Neural cell (in vitro differentiated cells): Measurements from ENCODE around the gene CDK1. TPM values are rescaled to one million over a fixed set of nuclear protein-coding genes. Genes with fewer than 3 reads are reported as not detected.

Experiments used
- H2AFZ ChIP-seq: fragments of 200-600, 300-800 bp; sonication (generic), shearing (Covaris generic); 2 replicates; pipeline ENCODE4 v1.6.0; 2014; ENCODE audit warnings: low read depth, mild to moderate bottlenecking, antibody characterized with exemption, low read length, moderate library complexity
- H3F3A ChIP-seq: fragments of 200-600 bp; shearing (Covaris generic); 2 replicates; pipeline ENCODE4 v1.6.1; 2016; ENCODE audit warnings: mild to moderate bottlenecking, moderate library complexity, mixed read lengths, antibody characterized with exemption, low read length; ENCODE audit not compliant: insufficient read depth, poor library complexity, severe bottlenecking
- H3K27ac ChIP-seq: fragments of 200-600, 300-800 bp; sonication (generic), shearing (Covaris generic); 2 replicates; pipeline ENCODE4 v1.5.1; 2014; ENCODE audit warnings: mild to moderate bottlenecking, low read length, moderate library complexity
- H3K27me3 ChIP-seq: fragments of 300-800, 200-600 bp; sonication (generic), shearing (Covaris generic); 2 replicates; pipeline ENCODE4 v1.6.0; 2014; ENCODE audit warnings: mild to moderate bottlenecking, low read depth, low read length, moderate library complexity; ENCODE audit not compliant: insufficient read depth
- H3K36me3 ChIP-seq: fragments of 300-800, 200-600 bp; sonication (generic), shearing (Covaris generic); 2 replicates; pipeline ENCODE4 v1.5.1; 2014; ENCODE audit warnings: mild to moderate bottlenecking, antibody characterized with exemption, low read length, moderate library complexity; ENCODE audit not compliant: insufficient read depth
- H3K4me2 ChIP-seq: fragments of 300-800, 200-600 bp; sonication (generic), shearing (Covaris generic); 2 replicates; pipeline ENCODE4 v1.6.0; 2014; ENCODE audit warnings: mild to moderate bottlenecking, low read length
- H3K4me3 ChIP-seq: fragments of 300-800, 200-600 bp; sonication (generic), shearing (Covaris generic); 2 replicates; pipeline ENCODE4 v1.5.1; 2014; ENCODE audit warnings: mild to moderate bottlenecking, low read length, moderate library complexity
- H3K79me2 ChIP-seq: fragments of 200-600 bp; shearing (Covaris generic); replicated peaks from 2 replicates; pipeline ENCODE4 v1.6.0; 2014; ENCODE audit warnings: mild to moderate bottlenecking, low read length, moderate library complexity; ENCODE audit not compliant: insufficient read depth
- H3K9ac ChIP-seq: fragments of 300-800, 200-600 bp; sonication (generic), shearing (Covaris generic); 2 replicates; pipeline ENCODE4 v1.6.1; 2016; ENCODE audit warnings: mild to moderate bottlenecking, low read length, mixed read lengths
- H3K9me2 ChIP-seq: fragments of 200-600 bp; shearing (Covaris generic); 2 replicates; pipeline ENCODE4 v1.6.1; 2016; ENCODE audit warnings: mild to moderate bottlenecking, low read length, mixed read lengths; ENCODE audit not compliant: insufficient read depth
- H3K9me3 ChIP-seq: fragments of 200-600, 300-800 bp; sonication (generic), shearing (Covaris generic); 2 replicates; pipeline ENCODE4 v1.6.1; 2016; ENCODE audit warnings: mild to moderate bottlenecking, mixed run types, low read length, moderate library complexity, mixed read lengths
- H4K20me1 ChIP-seq: fragments of 200-600 bp; shearing (Covaris generic); 2 replicates; pipeline ENCODE4 v1.6.1; 2016; ENCODE audit warnings: mild to moderate bottlenecking, mixed run types; ENCODE audit not compliant: insufficient read depth
- EP300 ChIP-seq: fragments of 450-650 bp; conservative IDR thresholded peaks from 2 replicates; pipeline ENCODE4 v1.6.1; 2014; ENCODE audit warnings: antibody characterized with exemption, mild to moderate bottlenecking, moderate library complexity; ENCODE audit not compliant: poor library complexity, severe bottlenecking
- EZH2 ChIP-seq: fragments of 200-600, 300-800 bp; shearing (Covaris generic), sonication (generic); IDR thresholded peaks from 2 replicates; pipeline ENCODE4 v1.6.1; 2014; ENCODE audit warnings: antibody characterized with exemption, low read length, borderline replicate concordance, mild to moderate bottlenecking; ENCODE audit not compliant: insufficient read depth, poor library complexity, severe bottlenecking
- MXI1 ChIP-seq: fragments of 450-650 bp; conservative IDR thresholded peaks from 2 replicates; pipeline ENCODE4 v1.6.1; 2014; ENCODE audit warnings: antibody characterized with exemption, mild to moderate bottlenecking; ENCODE audit not compliant: poor library complexity, severe bottlenecking
- POLR2AphosphoS5 ChIP-seq: IDR thresholded peaks from 2 replicates; pipeline ENCODE4 v1.6.1; 2012
- RAD21 ChIP-seq: fragments of 450-650 bp; conservative IDR thresholded peaks from 2 replicates; pipeline ENCODE4 v1.6.1; 2014; ENCODE audit warnings: antibody characterized with exemption, mild to moderate bottlenecking, moderate library complexity
- SMC3 ChIP-seq: fragments of 450-650 bp; conservative IDR thresholded peaks from 2 replicates; pipeline ENCODE4 v1.6.1; 2014; ENCODE audit warnings: antibody characterized with exemption, mild to moderate bottlenecking, moderate library complexity; ENCODE audit not compliant: poor library complexity
- TAF1 ChIP-seq: IDR thresholded peaks from 2 replicates; pipeline ENCODE4 v1.6.1; 2012; ENCODE audit warnings: low read depth
- polyA plus RNA-seq: library from polyadenylated mRNA; depleted of rRNA; stranded (reverse); fragments of >200 nt; gene quantifications from 2 replicates; pipeline ENCODE4 v1.2.3, GENCODE V29; 2014
- TF ChIP-seq, protein P1 (sequence below): IDR thresholded peaks from 2 replicates; pipeline ENCODE4 v1.6.1; 2012; ENCODE audit warnings: borderline replicate concordance

The CDK1 gene
- polyA plus RNA-seq, 1 donor from 2014 or later: 4.0 TPM

DNA sequence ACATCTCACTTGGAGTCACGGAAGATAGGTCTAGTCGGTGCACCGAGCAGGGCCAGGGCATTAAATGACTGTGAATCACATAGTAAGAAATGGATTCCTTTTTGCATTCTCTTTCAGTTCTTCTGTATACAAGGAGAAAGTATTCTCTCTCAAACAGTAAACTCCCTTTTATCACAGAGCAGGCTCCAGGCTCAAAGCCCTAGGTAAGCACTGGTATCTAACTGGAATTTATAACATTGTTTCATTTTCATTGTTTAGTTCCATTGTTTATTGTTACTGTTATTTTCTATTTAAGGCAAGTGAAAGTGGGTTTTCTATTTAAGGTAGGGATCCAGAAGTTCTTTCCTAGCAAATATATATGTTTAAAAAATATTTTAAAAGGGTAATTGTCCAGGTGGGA lies 44.1 kb upstream of the CDK1 start:
- H3K9ac ChIP-seq: no peak overlapping the region
- no peaks in the 10 kb centered on the region for H3K9me3 ChIP-seq
- H3K4me2 ChIP-seq: no peak overlapping the region
- H3K36me3 ChIP-seq: no peaks in the 10 kb centered on the region
- H3K27ac ChIP-seq: no peak overlapping the region
- H4K20me1 ChIP-seq: no peaks in the 10 kb centered on the region
- no peaks in the 10 kb centered on the region for H3F3A ChIP-seq
- H2AFZ ChIP-seq: no peak overlapping the region
- H3K79me2 ChIP-seq: no peaks in the 10 kb centered on the region
- H3K4me3 ChIP-seq: no peak overlapping the region
- TF ChIP-seq EP300 (no peak), SMC3 (no peak), MXI1 (no peak)
- H3K9me2 ChIP-seq: no peaks in the 10 kb centered on the region
- peaks cover 52% of the 10 kb centered on the region for H3K27me3 ChIP-seq

DNA sequence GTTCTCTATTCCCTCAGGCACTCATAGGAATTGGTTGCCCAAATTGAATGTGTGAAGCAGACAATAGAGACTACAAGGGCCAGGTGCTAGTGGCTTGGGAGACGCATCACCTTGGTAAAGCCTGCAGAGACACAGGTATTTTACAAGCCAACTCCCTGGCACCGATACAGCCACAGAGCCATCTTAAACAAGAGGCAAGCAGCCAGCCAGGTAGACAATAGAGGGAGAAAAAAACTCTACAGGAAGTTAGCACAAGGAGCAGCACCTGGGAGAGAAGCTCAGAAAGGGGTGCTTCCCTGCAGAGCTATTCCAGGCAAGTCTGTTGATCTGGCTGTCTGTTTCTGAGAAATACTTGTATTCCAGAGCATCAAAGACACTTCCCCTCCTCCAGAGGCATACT lies 43.0 kb upstream of the CDK1 start:
- no peak overlapping the region for H3K4me2 ChIP-seq
- no peak overlapping the region for H2AFZ ChIP-seq
- no peak for TF ChIP-seq TAF1
- TF ChIP-seq MXI1: no peak
- no peak for TF ChIP-seq SMC3
- no peak for TF ChIP-seq RAD21
- no peak for TF ChIP-seq POLR2AphosphoS5
- TF ChIP-seq, protein P1, sequence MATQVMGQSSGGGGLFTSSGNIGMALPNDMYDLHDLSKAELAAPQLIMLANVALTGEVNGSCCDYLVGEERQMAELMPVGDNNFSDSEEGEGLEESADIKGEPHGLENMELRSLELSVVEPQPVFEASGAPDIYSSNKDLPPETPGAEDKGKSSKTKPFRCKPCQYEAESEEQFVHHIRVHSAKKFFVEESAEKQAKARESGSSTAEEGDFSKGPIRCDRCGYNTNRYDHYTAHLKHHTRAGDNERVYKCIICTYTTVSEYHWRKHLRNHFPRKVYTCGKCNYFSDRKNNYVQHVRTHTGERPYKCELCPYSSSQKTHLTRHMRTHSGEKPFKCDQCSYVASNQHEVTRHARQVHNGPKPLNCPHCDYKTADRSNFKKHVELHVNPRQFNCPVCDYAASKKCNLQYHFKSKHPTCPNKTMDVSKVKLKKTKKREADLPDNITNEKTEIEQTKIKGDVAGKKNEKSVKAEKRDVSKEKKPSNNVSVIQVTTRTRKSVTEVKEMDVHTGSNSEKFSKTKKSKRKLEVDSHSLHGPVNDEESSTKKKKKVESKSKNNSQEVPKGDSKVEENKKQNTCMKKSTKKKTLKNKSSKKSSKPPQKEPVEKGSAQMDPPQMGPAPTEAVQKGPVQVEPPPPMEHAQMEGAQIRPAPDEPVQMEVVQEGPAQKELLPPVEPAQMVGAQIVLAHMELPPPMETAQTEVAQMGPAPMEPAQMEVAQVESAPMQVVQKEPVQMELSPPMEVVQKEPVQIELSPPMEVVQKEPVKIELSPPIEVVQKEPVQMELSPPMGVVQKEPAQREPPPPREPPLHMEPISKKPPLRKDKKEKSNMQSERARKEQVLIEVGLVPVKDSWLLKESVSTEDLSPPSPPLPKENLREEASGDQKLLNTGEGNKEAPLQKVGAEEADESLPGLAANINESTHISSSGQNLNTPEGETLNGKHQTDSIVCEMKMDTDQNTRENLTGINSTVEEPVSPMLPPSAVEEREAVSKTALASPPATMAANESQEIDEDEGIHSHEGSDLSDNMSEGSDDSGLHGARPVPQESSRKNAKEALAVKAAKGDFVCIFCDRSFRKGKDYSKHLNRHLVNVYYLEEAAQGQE: no peak
- TF ChIP-seq EZH2: no peak
- H3K4me3 ChIP-seq: no peak overlapping the region
- H3K9me2 ChIP-seq: no peaks in the 10 kb centered on the region
- H3K36me3 ChIP-seq: no peaks in the 10 kb centered on the region
- H3K27me3 ChIP-seq: peaks cover 52% of the 10 kb centered on the region
- no peaks in the 10 kb centered on the region for H3K79me2 ChIP-seq
- no peaks in the 10 kb centered on the region for H3F3A ChIP-seq
- no peaks in the 10 kb centered on the region for H4K20me1 ChIP-seq
- no peaks in the 10 kb centered on the region for H3K9me3 ChIP-seq
- H3K9ac ChIP-seq: no peak overlapping the region
- H3K27ac ChIP-seq: no peak overlapping the region

DNA sequence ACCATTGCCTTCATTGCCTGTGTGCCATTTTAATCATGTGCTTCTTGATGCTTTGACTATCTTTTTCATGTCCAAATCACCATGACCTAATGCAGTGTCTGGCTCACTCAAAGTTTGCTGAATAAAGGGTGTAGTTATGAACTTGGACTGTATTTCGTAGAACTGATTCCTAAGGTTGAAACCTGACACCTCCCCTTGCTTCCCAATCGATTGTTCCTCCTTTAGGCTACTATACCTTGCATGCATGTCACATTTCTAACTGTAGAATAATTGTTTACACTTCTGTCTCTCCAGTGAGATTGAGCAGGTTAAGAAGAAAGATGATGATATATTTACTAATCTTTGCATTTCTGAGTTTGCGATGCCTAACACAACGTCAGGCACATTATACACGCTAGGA lies 41.0 kb upstream of the CDK1 start:
- H3K4me3 ChIP-seq: no peak overlapping the region
- H3K9me3 ChIP-seq: no peaks in the 10 kb centered on the region
- H3K27me3 ChIP-seq: peaks cover 38% of the 10 kb centered on the region
- H3K36me3 ChIP-seq: no peaks in the 10 kb centered on the region
- H3K4me2 ChIP-seq: no peak overlapping the region
- H3F3A ChIP-seq: no peaks in the 10 kb centered on the region
- no peaks in the 10 kb centered on the region for H3K79me2 ChIP-seq
- H3K9ac ChIP-seq: no peak overlapping the region
- no peaks in the 10 kb centered on the region for H3K9me2 ChIP-seq
- H2AFZ ChIP-seq: no peak overlapping the region
- no peaks in the 10 kb centered on the region for H4K20me1 ChIP-seq
- TF ChIP-seq TAF1: no peak
- H3K27ac ChIP-seq: no peak overlapping the region
